Osteoblast (primary cell): ENCODE measurements around the gene RGS10. TPM values are rescaled to one million over a fixed set of nuclear protein-coding genes. Genes with fewer than 3 reads are reported as not detected.

Experiments used
- DNase-seq: peaks from one replicate; pipeline ENCODE4 v3.0.0; 2011; ENCODE audit warnings: low spot score, mixed read lengths; ENCODE audit not compliant: insufficient read length; ENCODE audit errors: missing footprints
- H2AFZ ChIP-seq: 2 replicates; pipeline ENCODE4 v1.6.0; 2011; ENCODE audit warnings: mild to moderate bottlenecking, low read length
- H3K27ac ChIP-seq: 2 replicates; pipeline ENCODE4 v1.5.1; 2011; ENCODE audit warnings: mild to moderate bottlenecking, low read depth, low read length, moderate library complexity
- H3K27me3 ChIP-seq: 2 replicates; pipeline ENCODE4 v1.6.0; 2012; ENCODE audit warnings: mild to moderate bottlenecking, control low read depth, inconsistent platforms, low read length, moderate library complexity; ENCODE audit not compliant: insufficient read depth
- H3K36me3 ChIP-seq: 2 replicates; pipeline ENCODE4 v1.5.1; 2011; ENCODE audit warnings: mild to moderate bottlenecking, low read length, control low read depth, moderate library complexity; ENCODE audit not compliant: insufficient read depth
- H3K4me1 ChIP-seq: 2 replicates; pipeline ENCODE4 v1.5.1; 2011; ENCODE audit warnings: mild to moderate bottlenecking, low read length, control low read depth, moderate library complexity; ENCODE audit not compliant: insufficient read depth
- H3K4me2 ChIP-seq: 2 replicates; pipeline ENCODE4 v1.6.0; 2011; ENCODE audit warnings: mild to moderate bottlenecking, low read length; ENCODE audit not compliant: insufficient read depth
- H3K4me3 ChIP-seq: fragments of 200-600 bp; sonication (generic); 3 replicates; pipeline ENCODE4 v1.5.1; 2012; ENCODE audit warnings: mild to moderate bottlenecking, low read length, inconsistent platforms; ENCODE audit not compliant: insufficient read depth
- H3K79me2 ChIP-seq: 2 replicates; pipeline ENCODE4 v1.6.0; 2012; ENCODE audit warnings: mild to moderate bottlenecking, low read length, control low read depth, inconsistent platforms; ENCODE audit not compliant: insufficient read depth
- H3K9me3 ChIP-seq: 2 replicates; pipeline ENCODE4 v1.5.1; 2011; ENCODE audit warnings: low read depth, low read length, control low read depth
- H4K20me1 ChIP-seq: 2 replicates; pipeline ENCODE4 v1.6.0; 2012; ENCODE audit warnings: mild to moderate bottlenecking, low read length, control low read depth; ENCODE audit not compliant: insufficient read depth
- total RNA-seq: library from RNA; depleted of rRNA; stranded (reverse); fragments of >200 nt; gene quantifications from 2 replicates; pipeline ENCODE4 v1.2.3, GENCODE V29; 2012
- TF ChIP-seq, protein P1 (sequence below): IDR thresholded peaks from 2 replicates; pipeline ENCODE4 v1.5.1; 2011; ENCODE audit warnings: mild to moderate bottlenecking, low read depth, low read length, moderate library complexity; ENCODE audit errors: extremely low read depth

The RGS10 gene
- total RNA-seq, 1 donor = 29.3 TPM

DNA sequence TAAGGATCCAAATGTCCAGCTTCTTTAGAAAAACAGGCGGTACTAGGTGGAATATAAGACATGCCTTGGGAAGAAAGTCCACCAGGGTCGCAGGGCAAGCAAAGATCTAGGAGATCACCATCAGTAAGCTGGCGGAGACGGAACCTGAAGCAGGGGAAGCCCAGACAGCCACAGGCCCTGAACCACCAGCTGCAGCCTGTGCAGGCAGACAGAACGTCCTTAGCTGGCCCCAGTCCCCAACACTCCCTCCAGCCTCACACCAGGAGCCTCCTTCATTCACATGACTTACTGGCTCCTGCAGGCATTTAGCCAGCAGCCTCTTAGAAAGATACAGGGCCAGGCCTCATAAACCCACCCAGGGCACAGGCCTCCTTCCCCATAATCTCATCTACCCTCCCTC, 17.4 kb downstream of the RGS10 start:
- peaks cover 6% of the 10 kb centered on the region for H3K4me1 ChIP-seq
- H3K4me3 ChIP-seq = no peak overlapping the region

DNA sequence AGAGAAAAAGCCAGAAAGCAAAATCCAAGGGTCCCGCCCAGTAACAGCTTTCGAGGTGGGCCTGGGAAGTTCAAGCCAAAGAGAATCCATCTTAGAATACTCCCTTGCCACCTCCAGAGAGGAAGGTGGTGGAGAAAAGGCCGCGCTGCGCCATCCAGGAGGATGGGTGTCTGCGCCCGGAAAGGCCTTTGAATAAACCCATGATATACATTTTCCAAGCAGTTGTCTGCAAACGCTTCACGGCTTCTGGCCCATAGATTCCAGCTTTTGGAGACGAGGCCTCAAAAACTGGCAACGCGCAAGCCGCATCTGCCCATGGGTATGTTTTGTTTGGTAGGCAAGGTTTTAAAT, 17.8 kb downstream of the RGS10 start:
- Histone ChIP-seq H3K9me3 (no peaks in the 10 kb centered on the region), H3K4me3 (no peak overlapping the region), H4K20me1 (peaks cover 8% of the 10 kb centered on the region), H2AFZ (no peak overlapping the region), H3K79me2 (peaks cover 14% of the 10 kb centered on the region), H3K4me2 (no peak overlapping the region), H3K27me3 (no peaks in the 10 kb centered on the region), H3K27ac (no peak overlapping the region), H3K36me3 (no peaks in the 10 kb centered on the region), H3K4me1 (peaks cover 6% of the 10 kb centered on the region)
- TF ChIP-seq, protein P1, sequence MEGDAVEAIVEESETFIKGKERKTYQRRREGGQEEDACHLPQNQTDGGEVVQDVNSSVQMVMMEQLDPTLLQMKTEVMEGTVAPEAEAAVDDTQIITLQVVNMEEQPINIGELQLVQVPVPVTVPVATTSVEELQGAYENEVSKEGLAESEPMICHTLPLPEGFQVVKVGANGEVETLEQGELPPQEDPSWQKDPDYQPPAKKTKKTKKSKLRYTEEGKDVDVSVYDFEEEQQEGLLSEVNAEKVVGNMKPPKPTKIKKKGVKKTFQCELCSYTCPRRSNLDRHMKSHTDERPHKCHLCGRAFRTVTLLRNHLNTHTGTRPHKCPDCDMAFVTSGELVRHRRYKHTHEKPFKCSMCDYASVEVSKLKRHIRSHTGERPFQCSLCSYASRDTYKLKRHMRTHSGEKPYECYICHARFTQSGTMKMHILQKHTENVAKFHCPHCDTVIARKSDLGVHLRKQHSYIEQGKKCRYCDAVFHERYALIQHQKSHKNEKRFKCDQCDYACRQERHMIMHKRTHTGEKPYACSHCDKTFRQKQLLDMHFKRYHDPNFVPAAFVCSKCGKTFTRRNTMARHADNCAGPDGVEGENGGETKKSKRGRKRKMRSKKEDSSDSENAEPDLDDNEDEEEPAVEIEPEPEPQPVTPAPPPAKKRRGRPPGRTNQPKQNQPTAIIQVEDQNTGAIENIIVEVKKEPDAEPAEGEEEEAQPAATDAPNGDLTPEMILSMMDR = no peak
- DNase-seq = no peak

More for the DNA sequence above, 17.4 kb downstream of the RGS10 start:
- no peak overlapping the region for H2AFZ ChIP-seq
- no peaks in the 10 kb centered on the region for H3K9me3 ChIP-seq
- H3K79me2 ChIP-seq = peaks cover 15% of the 10 kb centered on the region
- peaks cover 8% of the 10 kb centered on the region for H4K20me1 ChIP-seq
- H3K27me3 ChIP-seq = no peaks in the 10 kb centered on the region
- no peak for DNase-seq
- H3K4me2 ChIP-seq = no peak overlapping the region
- TF ChIP-seq, protein P1 = no peak
- H3K27ac ChIP-seq = no peak overlapping the region
- H3K36me3 ChIP-seq = no peaks in the 10 kb centered on the region

DNA sequence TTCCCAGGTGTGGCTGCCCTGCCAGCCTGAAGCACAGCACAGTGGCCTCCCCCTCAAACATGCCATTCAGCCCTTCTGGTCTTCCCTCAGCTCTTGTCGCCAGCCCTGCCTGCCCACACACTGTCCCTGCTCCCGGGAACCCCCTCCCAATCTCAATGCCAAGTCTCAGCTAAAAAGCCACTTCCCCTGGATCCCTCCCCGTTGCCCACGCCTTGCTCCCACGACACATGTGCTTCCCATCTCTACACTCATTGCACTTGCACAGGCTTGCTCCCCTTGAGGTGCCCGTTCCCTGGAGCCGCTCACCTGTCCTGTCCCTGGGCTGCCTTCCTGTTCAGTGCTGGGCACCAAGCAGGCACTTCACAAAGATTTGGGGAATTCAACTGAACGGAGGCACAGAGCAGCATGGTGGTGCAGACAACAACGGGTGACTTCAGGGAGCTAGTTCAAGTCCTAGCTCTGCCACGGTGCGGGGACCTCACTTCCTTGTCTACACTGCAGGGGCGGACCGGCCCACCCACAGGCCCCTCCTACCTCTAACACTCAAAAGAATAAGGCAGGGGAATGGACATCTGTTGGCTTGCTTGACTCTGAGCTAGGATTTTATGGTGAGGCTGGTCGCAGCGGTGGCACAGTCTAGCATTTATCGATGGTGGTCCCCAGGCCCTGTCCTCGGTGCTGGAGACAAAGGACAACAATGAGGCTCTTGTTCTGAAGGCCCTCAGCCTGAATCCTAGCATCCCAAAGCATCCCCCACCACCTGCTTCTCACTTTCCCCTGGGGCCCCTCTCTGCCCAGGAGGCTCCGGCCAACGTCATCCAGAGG, 18.4 kb downstream of the RGS10 start:
- no peaks in the 10 kb centered on the region for H3K27me3 ChIP-seq
- no peaks in the 10 kb centered on the region for H3K36me3 ChIP-seq
- DNase-seq = peak; percentile 44
- H3K27ac ChIP-seq = no peak overlapping the region
- TF ChIP-seq, protein P1 = no peak
- peaks cover 8% of the 10 kb centered on the region for H4K20me1 ChIP-seq
- peaks cover 6% of the 10 kb centered on the region for H3K4me1 ChIP-seq
- no peak overlapping the region for H3K4me3 ChIP-seq
- H3K79me2 ChIP-seq = peaks cover 14% of the 10 kb centered on the region
- H3K4me2 ChIP-seq = no peak overlapping the region
- H2AFZ ChIP-seq = no peak overlapping the region
- H3K9me3 ChIP-seq = no peaks in the 10 kb centered on the region

DNA sequence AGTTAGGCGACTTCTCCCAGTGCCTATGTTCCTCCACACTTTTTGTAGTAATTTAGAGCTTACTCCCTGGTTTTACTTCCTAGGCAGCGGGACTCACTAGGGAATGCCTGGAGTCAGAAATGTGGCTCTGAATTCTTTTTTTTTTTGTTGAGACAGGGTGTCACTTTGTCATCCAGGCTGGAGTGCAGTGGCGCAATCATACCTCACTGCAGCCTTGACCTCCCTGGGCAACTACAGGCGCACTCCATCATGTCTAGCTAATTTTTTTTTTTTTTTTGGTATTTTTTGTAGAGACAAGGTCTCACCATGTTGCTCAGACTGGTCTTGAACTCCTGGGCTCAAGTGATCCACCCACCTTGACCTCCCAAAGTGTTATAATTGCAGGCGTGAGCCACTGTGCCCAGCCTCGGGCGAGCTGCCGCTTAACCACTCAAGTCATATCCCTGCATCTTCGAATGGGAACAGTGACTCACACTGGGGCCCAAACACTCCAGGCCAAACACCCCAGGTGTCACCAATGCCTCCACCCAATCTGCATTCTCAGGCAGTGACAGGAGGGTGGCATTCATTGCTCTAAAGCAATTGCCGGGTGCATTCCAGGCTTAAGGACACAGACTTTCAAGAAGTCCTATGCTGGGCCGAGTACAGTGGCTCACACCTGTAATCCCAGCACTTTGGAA, 19.6 kb downstream of the RGS10 start:
- H3K27ac ChIP-seq = no peak overlapping the region
- no peak overlapping the region for H3K4me3 ChIP-seq
- H3K36me3 ChIP-seq = no peaks in the 10 kb centered on the region
- no peak overlapping the region for H2AFZ ChIP-seq
- peaks cover 9% of the 10 kb centered on the region for H3K4me1 ChIP-seq
- no peaks in the 10 kb centered on the region for H3K27me3 ChIP-seq
- H4K20me1 ChIP-seq = peaks cover 8% of the 10 kb centered on the region
- no peak overlapping the region for H3K4me2 ChIP-seq
- no peak for DNase-seq
- peaks cover 11% of the 10 kb centered on the region for H3K79me2 ChIP-seq
- no peaks in the 10 kb centered on the region for H3K9me3 ChIP-seq
- TF ChIP-seq, protein P1 = no peak
